Sigmoid colon (tissue), 7 donors: ENCODE measurements around the gene CDK15. TPM values are rescaled to one million over a fixed set of nuclear protein-coding genes. Genes with fewer than 3 reads are reported as not detected.

ENCODE experiments used
- DNase-seq: peaks from one replicate; pipeline ENCODE4 v3.0.0-alpha.2; 2019
- H3K27ac ChIP-seq, 4 donors: fragments of 200-600 bp; sonication (generic); one replicate each; pipeline ENCODE4 v1.5.1; 2016 to 2019; ENCODE audit warnings: mild to moderate bottlenecking in 1 of 4
- H3K27me3 ChIP-seq, 3 donors: fragments of 200-600 bp; sonication (generic); one replicate each; pipeline ENCODE4 v1.5.1; 2019; ENCODE audit warnings: mild to moderate bottlenecking in 1 of 3
- H3K36me3 ChIP-seq, 4 donors: fragments of 200-600 bp; sonication (generic); one replicate each; pipeline ENCODE4 v1.5.1; 2016 to 2019
- H3K4me1 ChIP-seq, 4 donors: fragments of 200-600 bp; sonication (generic); one replicate each; pipeline ENCODE4 v1.5.1; 2017 to 2019
- H3K4me3 ChIP-seq, 4 donors: fragments of 200-600 bp; sonication (generic); one replicate each; pipeline ENCODE4 v1.5.1; 2017 to 2019; ENCODE audit warnings: mild to moderate bottlenecking in 2 of 4, moderate library complexity in 1 of 4
- H3K9me3 ChIP-seq, 4 donors: fragments of 200-600 bp in 3 of 4; sonication (generic) in 3 of 4; one replicate each; pipeline versions ENCODE4 v1.5.1 to v1.6.1; 2013 to 2019
- EP300 ChIP-seq, 4 donors: sonication (generic); formaldehyde crosslinking; IDR thresholded peaks; one replicate each; pipeline ENCODE4 v1.6.1; 2017; ENCODE audit warnings: antibody characterized with exemption in 4 of 4
- POLR2A ChIP-seq, 2 donors: fragments of 450-650 bp; IDR thresholded peaks; one replicate each; pipeline ENCODE4 v1.6.1; 2016; ENCODE audit warnings: antibody characterized with exemption in 2 of 2, mild to moderate bottlenecking in 2 of 2, moderate library complexity in 2 of 2
- POLR2AphosphoS5 ChIP-seq, 4 donors: sonication (generic); formaldehyde crosslinking; IDR thresholded peaks; one replicate each; pipeline ENCODE4 v1.6.1; 2017; ENCODE audit warnings: antibody characterized with exemption in 4 of 4
- WGBS, 2 donors: extraction: QIAGEN DNeasy Blood & Tissue Kit; methylation state at CpG; one replicate each; pipeline ENCODE4 v1.1.7; 2013; 5-methylcytosine and 5-hydroxymethylcytosine counted together
- intact Hi-C: fragments of 100-400 bp; cut with DNase I; formaldehyde crosslinking; loops from one replicate; pipeline ENCODE4 v1.15.1; 2023
- polyA plus RNA-seq, 3 donors: library from polyadenylated mRNA; stranded (reverse); fragments of 200-250 nt; gene quantifications; one replicate each; pipeline ENCODE4 v1.2.3, GENCODE V29; 2013
- total RNA-seq, 4 donors: library from RNA; depleted of rRNA; stranded (reverse); fragments of >200 nt; gene quantifications; one replicate each; pipeline ENCODE4 v1.1.0, GENCODE V29; 2016
- TF ChIP-seq, protein P1 (sequence below), 4 experiments: fragments of 450-650 bp in 3 of 4; fragments of 200-600 bp in 1 of 4; IDR thresholded peaks; one replicate each; pipeline ENCODE4 v1.5.1; 2016 to 2019; ENCODE audit warnings: antibody characterized with exemption in 4 of 4, mild to moderate bottlenecking in 3 of 4, moderate library complexity in 2 of 4
- donor health status: healthy with polysubstance abuse.
- donor health status: Bipolar disorder and iron deficiency.
- donor health status: healthy.

CDK15 gene
- total and polyA plus RNA-seq, 7 donors = 0.12 to 0.81 (median 0.55) TPM; not detected in 1

DNA sequence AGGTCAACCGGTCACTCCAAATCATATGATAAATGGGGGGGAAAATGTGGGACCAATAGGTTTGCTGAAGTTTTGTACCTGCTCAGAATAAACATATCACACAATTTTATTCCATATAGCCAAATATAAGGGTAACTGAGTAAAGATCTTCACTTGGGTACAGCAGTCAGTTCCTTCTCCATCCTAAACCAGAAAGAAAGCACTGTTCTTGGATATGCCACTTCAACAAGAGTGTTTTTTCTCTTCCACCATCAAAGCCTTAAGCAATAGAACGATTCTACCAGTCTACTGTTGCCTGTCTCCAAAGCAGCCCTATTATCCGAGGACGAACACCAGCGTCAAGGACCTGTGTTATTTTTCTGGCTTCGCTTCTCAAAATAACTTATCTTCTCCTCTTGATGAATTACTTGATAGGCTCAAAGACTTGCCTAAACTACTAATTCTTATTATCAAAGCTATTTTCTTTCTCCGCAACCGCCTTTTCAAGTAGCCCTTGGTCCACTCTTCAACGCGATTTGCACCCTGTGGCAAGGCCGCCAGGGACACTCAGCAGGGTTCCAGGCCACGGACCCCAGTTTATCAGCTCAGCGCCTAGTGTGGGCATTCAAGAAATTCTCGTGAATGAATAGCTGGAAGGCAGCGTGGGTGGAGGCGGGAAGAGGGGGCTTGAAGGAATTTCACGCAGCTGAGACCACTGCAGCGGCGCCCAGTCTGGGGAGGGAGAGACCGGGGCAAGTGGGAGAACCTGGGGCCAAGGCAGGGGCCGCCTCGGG is 26.2 kb upstream of the CDK15 start:
- Histone ChIP-seq H3K4me1 (peaks cover 0 to 25% (median 5%) of the 10 kb centered on the region in 4 donors), H3K9me3 (no peaks in the 10 kb centered on the region), H3K36me3 (no peaks in the 10 kb centered on the region), H3K27ac (peak overlapping the region; percentile 87 to 95 (median 93)), H3K27me3 (no peaks in the 10 kb centered on the region), H3K4me3 (peak overlapping the region; percentile 62 to 95 (median 92))
- WGBS, 2 donors = 4 to 7% methylated on average over 22 of the region's 22 CpGs
- DNase-seq = no peak
- intact Hi-C loops = loop anchor here (5.0 kb wide), 2 partner anchors 77 to 138 kb away; partner anchors contain the start of gene TMEM237
- TF ChIP-seq EP300 (IDR thresholded peaks at IDR 0.05) (no peak), POLR2AphosphoS5 (IDR thresholded peaks at IDR 0.05) (no peak), POLR2A (IDR thresholded peaks at IDR 0.05) (no peak)
- TF ChIP-seq, protein P1, sequence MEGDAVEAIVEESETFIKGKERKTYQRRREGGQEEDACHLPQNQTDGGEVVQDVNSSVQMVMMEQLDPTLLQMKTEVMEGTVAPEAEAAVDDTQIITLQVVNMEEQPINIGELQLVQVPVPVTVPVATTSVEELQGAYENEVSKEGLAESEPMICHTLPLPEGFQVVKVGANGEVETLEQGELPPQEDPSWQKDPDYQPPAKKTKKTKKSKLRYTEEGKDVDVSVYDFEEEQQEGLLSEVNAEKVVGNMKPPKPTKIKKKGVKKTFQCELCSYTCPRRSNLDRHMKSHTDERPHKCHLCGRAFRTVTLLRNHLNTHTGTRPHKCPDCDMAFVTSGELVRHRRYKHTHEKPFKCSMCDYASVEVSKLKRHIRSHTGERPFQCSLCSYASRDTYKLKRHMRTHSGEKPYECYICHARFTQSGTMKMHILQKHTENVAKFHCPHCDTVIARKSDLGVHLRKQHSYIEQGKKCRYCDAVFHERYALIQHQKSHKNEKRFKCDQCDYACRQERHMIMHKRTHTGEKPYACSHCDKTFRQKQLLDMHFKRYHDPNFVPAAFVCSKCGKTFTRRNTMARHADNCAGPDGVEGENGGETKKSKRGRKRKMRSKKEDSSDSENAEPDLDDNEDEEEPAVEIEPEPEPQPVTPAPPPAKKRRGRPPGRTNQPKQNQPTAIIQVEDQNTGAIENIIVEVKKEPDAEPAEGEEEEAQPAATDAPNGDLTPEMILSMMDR (IDR thresholded peaks at IDR 0.05) = no peak

DNA sequence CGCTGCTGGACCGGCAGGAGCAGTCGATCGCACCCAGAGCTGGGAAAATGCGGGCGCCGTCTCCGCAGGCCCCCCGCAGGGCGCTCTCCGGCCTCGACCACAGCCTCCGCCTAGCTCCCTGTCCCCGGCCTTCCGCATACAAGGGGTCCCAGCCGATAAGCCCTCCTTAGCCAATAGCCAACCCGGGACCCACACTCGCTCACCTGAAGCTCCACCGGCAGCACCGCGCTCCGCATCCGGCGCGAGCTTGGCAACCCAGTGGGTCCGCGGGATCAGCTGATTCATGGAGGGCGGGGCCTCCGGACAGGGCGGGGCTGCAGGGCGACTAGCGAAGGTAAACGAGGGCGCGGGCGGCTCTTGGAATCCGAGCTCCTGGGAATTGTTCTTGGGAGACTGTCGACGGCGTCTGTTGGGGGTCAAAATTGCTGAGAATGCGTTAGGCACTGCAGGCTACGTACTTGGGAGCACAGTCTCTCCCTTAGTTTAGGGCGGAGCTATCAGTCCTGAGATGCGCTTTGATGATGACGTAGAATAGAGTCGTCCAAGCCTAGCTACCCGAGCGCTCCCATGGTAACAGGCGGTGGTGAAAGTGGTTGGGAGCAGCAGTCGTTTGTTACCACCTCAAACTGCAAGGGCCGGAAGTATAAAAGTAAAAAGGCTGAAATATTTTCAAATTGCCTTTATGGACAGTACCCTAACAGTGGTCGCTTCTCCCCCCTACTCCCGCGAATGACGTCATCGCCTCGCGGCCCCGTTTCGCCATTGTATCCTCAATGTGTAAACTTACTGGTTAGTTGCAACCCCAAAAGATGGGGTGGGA is 25.5 kb upstream of the CDK15 start, which contains the start of gene ALS2:
ALS2 (minus strand) TSS at position 260 of the 820 bp plus-strand sequence. CDS start 12,048 bp downstream, outside the sequence.
- intact Hi-C loops = loop anchor here (5.0 kb wide), 2 partner anchors 76 to 139 kb away; partner anchors contain the start of gene TMEM237

DNA sequence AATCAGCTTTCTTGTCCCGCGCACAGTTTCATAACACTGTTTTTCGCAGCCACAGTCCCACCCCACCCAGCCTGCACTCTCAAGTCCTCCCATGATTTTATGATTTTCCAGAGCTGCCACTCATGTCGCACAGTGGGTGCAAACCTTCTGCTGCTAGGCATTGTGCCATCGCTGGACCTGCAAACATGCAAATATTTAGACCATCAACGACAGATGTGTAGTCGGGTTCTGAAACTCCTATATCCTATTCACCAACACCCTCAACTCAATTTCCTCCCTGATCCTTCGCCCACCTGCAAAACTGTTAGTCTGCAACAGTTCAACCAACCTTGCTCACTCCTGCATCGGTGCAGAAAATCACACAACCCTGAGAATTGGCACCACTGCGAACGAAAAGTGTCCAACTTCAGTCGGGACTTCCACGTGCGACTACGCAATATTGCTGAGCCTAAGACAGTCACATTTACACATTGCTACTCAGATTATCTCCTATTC is 24.7 kb upstream of the CDK15 start:
- Histone ChIP-seq H3K4me1 (peaks cover 0 to 25% (median 5%) of the 10 kb centered on the region in 4 donors), H3K4me3 (peak overlapping the region; percentile 62 to 95 (median 92)), H3K36me3 (no peaks in the 10 kb centered on the region), H3K9me3 (no peaks in the 10 kb centered on the region), H3K27me3 (no peaks in the 10 kb centered on the region), H3K27ac (peak overlapping the region; percentile 87 to 95 (median 93))
- TF ChIP-seq POLR2AphosphoS5 (IDR thresholded peaks at IDR 0.05) (no peak), POLR2A (IDR thresholded peaks at IDR 0.05) (no peak), EP300 (IDR thresholded peaks at IDR 0.05) (no peak)
- TF ChIP-seq, protein P1 (IDR thresholded peaks at IDR 0.05) = no peak
- peak; percentile 69 for DNase-seq
- intact Hi-C loops = loop anchor here (5.0 kb wide), 2 partner anchors 76 to 139 kb away; partner anchors contain the start of gene TMEM237
- 2 to 3% methylated on average over 15 of the region's 15 CpGs for WGBS, 2 donors

More for the DNA sequence above, 25.5 kb upstream of the CDK15 start, which contains the start of gene ALS2:
- peaks cover 0 to 25% (median 5%) of the 10 kb centered on the region in 4 donors for H3K4me1 ChIP-seq
- 0% methylated on average over 60 of the region's 60 CpGs for whole genome bisulfite sequencing, 2 donors
- no peaks in the 10 kb centered on the region for H3K9me3 ChIP-seq
- no peaks in the 10 kb centered on the region for H3K36me3 ChIP-seq
- DNase-seq = peak; percentile 99
- peak within 1 kb of the TSS; percentile 62 to 95 (median 92) for H3K4me3 ChIP-seq
- H3K27ac ChIP-seq = peak within 1 kb of the TSS; percentile 87 to 95 (median 93)
- TF ChIP-seq EP300 (IDR thresholded peaks at IDR 0.05) = peak in 1 of 4 donors; percentile 42
- peak; percentile 81 to 95 (median 86) for TF ChIP-seq POLR2AphosphoS5 (IDR thresholded peaks at IDR 0.05)
- TF ChIP-seq, protein P1 (IDR thresholded peaks at IDR 0.05) = no peak
- peak in 1 of 2 donors; percentile 23 for TF ChIP-seq POLR2A (IDR thresholded peaks at IDR 0.05)
- H3K27me3 ChIP-seq = no peaks in the 10 kb centered on the region

DNA sequence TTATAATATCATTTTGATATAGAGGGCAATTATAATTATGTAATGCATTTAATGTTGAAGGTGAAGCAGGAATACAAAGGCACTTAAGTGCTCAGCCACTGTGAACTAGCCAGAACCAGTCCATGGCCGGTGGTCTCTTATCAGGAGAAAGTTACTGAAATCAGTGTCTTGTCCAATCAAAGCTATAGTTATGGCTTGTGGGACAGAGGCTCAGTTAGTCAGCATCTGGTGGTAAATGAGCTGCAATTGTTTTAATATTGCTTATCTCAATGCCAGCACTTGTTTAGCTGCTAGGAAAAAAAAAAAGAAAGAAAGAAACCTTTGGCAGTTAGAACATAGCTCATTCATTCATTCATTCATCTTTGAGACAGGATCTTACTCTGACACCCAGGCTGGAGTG is 21.8 kb upstream of the CDK15 start:
- no peaks in the 10 kb centered on the region for H3K36me3 ChIP-seq
- no peak overlapping the region for H3K27ac ChIP-seq
- 68 to 83% methylated on average over 1 of the region's 1 CpG for WGBS, 2 donors
- H3K4me3 ChIP-seq = no peak overlapping the region
- intact Hi-C loops = loop anchor here (5.0 kb wide), 2 partner anchors 73 to 142 kb away; partner anchors contain the start of gene TMEM237
- TF ChIP-seq, protein P1 (IDR thresholded peaks at IDR 0.05) = no peak
- TF ChIP-seq POLR2AphosphoS5 (IDR thresholded peaks at IDR 0.05) = no peak
- TF ChIP-seq EP300 (IDR thresholded peaks at IDR 0.05) = no peak
- TF ChIP-seq POLR2A (IDR thresholded peaks at IDR 0.05) = no peak
- H3K4me1 ChIP-seq = peaks cover 0 to 14% (median 4%) of the 10 kb centered on the region in 4 donors
- H3K27me3 ChIP-seq = no peaks in the 10 kb centered on the region
- DNase-seq = no peak
- no peaks in the 10 kb centered on the region for H3K9me3 ChIP-seq
